Measurements from ENCODE around the gene GFY.
A peak's percentile ranks its signal among the peaks of the same experiment; 100 is the strongest.

The GFY gene

GRCh38 chr19:49428547-49429451 is 3.6 kb downstream of the GFY start:
- Histone ChIP-seq H3K4me1 (ENCODE audit: insufficient read depth, low read length) (peaks cover 11% of the 10 kb centered on the region; the same call in 1 of the 2 replicates), H3K9ac (ENCODE audit: low read depth, low read length) (peak overlapping the region; percentile 55; the same call in 1 of the 2 replicates), H3K9me3 (ENCODE audit: control insufficient read depth, insufficient read depth, low read length) (no peaks in the 10 kb centered on the region), H3K36me3 (ENCODE audit: insufficient read depth, low read length) (no peaks in the 10 kb centered on the region)

GRCh38 chr19:49430172-49430677 is 5.0 kb downstream of the GFY start:
- H3K4me1 ChIP-seq (ENCODE audit: insufficient read depth, low read length): peaks cover 9% of the 10 kb centered on the region; the same call in 1 of the 2 replicates
- H3K36me3 ChIP-seq (ENCODE audit: insufficient read depth, low read length): no peaks in the 10 kb centered on the region
- no peaks in the 10 kb centered on the region for H3K9me3 ChIP-seq (ENCODE audit: control insufficient read depth, insufficient read depth, low read length)
- no peak overlapping the region for H3K9ac ChIP-seq (ENCODE audit: low read depth, low read length)

- Histone ChIP-seq H3K4me1 (ENCODE audit: insufficient read depth, low read length) (peaks cover 9% of the 10 kb centered on the region; the same call in 1 of the 2 replicates), H3K36me3 (ENCODE audit: insufficient read depth, low read length) (no peaks in the 10 kb centered on the region), H3K9me3 (ENCODE audit: control insufficient read depth, insufficient read depth, low read length) (no peaks in the 10 kb centered on the region), H3K9ac (ENCODE audit: low read depth, low read length) (no peak overlapping the region)
Observed at GRCh38 chr19:49430678-49431329, 5.6 kb downstream of the GFY start.

DNA sequence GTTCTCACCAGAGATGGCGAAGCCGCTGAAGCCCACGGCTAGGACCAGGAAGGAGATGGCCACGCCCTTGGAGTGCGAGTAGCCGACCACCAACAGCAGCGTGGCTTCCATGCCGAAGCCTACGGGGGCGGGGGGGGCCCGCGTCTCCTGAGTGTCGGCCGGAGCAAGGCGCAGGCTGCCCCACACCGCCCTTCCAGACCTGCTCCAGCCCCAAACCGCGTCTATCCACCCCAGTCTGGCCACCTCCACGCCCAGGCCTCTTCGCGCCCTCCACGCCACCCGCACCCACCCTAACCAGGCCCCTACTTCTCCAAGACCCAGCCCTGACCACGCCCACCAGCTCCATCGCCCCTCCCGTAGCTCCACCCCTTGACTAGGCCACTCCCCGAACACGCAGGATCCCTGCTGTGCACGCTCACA is 6.2 kb downstream of the GFY start:
- H3K4me1 ChIP-seq (ENCODE audit: insufficient read depth, low read length): peaks cover 9% of the 10 kb centered on the region; the same call in 1 of the 2 replicates
- H3K36me3 ChIP-seq (ENCODE audit: insufficient read depth, low read length): no peaks in the 10 kb centered on the region
- H3K9me3 ChIP-seq (ENCODE audit: control insufficient read depth, insufficient read depth, low read length): no peaks in the 10 kb centered on the region
- H3K9ac ChIP-seq (ENCODE audit: low read depth, low read length): no peak overlapping the region

GRCh38 chr19:49432141-49433073 is 7.2 kb downstream of the GFY start:
- no peaks in the 10 kb centered on the region for H3K36me3 ChIP-seq (ENCODE audit: insufficient read depth, low read length)
- peak overlapping the region; percentile 36; the same call in 1 of the 2 replicates for H3K9ac ChIP-seq (ENCODE audit: low read depth, low read length)
- no peaks in the 10 kb centered on the region; the same call in 1 of the 2 replicates for H3K4me1 ChIP-seq (ENCODE audit: insufficient read depth, low read length)
- no peaks in the 10 kb centered on the region for H3K9me3 ChIP-seq (ENCODE audit: control insufficient read depth, insufficient read depth, low read length)

DNA sequence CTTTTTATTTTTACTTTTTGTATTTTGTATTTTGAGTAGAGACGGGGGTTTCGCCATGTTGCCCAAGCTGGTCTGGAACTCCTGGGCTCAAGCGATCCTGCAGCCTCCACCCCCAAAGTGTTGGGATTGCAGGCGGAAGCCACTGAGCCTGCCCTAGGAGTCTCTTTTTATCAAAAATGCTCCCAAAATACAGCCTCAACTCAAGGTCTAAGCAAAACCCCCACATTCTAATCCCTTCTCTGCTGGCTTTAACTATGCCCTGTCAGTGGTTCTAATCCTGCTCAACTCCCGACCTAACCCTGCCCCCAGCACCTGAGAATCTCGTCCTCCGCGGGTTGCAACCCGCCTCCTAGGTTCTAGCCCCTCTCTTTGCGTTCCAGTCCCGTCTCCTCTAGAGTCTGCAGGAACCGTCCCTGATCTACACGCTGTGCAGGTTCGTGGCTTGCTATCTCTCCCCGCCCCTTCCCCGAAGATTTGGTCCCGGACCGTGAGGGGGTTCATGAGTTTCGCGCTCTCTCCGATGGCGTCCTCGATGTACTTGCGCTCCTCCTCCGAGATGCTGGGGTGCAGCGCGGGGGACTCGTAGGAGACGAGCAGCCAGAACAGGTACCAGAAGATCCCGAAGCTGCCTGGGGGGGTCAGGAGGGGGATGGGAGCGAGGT is 8.2 kb downstream of the GFY start:
- H3K36me3 ChIP-seq (ENCODE audit: insufficient read depth, low read length): no peaks in the 10 kb centered on the region

GRCh38 chr19:49434907-49435583 is 9.9 kb downstream of the GFY start:
- Histone ChIP-seq H3K9ac (ENCODE audit: low read depth, low read length) (no peak overlapping the region), H3K9me3 (ENCODE audit: control insufficient read depth, insufficient read depth, low read length) (no peaks in the 10 kb centered on the region), H3K4me1 (ENCODE audit: insufficient read depth, low read length) (no peaks in the 10 kb centered on the region; the same call in 1 of the 2 replicates), H3K36me3 (ENCODE audit: insufficient read depth, low read length) (no peaks in the 10 kb centered on the region)

More for the DNA sequence above, 8.2 kb downstream of the GFY start:
- no peaks in the 10 kb centered on the region for H3K9me3 ChIP-seq (ENCODE audit: control insufficient read depth, insufficient read depth, low read length)
- no peaks in the 10 kb centered on the region; the same call in 1 of the 2 replicates for H3K4me1 ChIP-seq (ENCODE audit: insufficient read depth, low read length)
- peak overlapping the region; percentile 36; the same call in 1 of the 2 replicates for H3K9ac ChIP-seq (ENCODE audit: low read depth, low read length)

DNA sequence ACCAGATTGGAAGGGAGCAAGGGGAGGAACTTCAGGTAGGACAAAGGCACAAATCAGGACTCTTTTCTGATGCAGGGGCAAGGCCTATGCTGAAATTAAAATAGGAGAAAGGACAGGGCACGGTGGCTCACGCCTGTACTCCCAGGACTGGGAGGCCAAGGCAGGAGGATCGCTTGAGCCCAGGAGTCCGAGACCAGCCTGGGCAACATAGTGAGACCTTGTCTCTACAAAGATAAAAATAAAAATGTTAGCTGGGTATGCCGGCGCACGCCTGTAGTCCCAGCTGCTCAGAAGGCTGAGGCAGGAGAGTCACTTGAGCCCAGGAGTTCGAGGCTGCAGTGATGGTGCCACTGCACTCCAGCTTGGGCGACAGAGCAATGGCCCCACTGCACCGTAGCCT is 10.5 kb downstream of the GFY start:
- H3K9ac ChIP-seq (ENCODE audit: low read depth, low read length): no peak overlapping the region
- H3K4me1 ChIP-seq (ENCODE audit: insufficient read depth, low read length): no peaks in the 10 kb centered on the region; the same call in 1 of the 2 replicates
- H3K9me3 ChIP-seq (ENCODE audit: control insufficient read depth, insufficient read depth, low read length): no peaks in the 10 kb centered on the region
- no peaks in the 10 kb centered on the region for H3K36me3 ChIP-seq (ENCODE audit: insufficient read depth, low read length)

- no peaks in the 10 kb centered on the region for H3K9me3 ChIP-seq (ENCODE audit: control insufficient read depth, insufficient read depth, low read length)
Observed at GRCh38 chr19:49436381-49437017, 11.3 kb downstream of the GFY start.

GRCh38 chr19:49437231-49437630 is 12.0 kb downstream of the GFY start:
- no peaks in the 10 kb centered on the region for H3K9me3 ChIP-seq (ENCODE audit: control insufficient read depth, insufficient read depth, low read length)
- no peak overlapping the region for H3K9ac ChIP-seq (ENCODE audit: low read depth, low read length)
- peaks cover 5% of the 10 kb centered on the region; the same call in 1 of the 2 replicates for H3K4me1 ChIP-seq (ENCODE audit: insufficient read depth, low read length)
- H3K36me3 ChIP-seq (ENCODE audit: insufficient read depth, low read length): no peaks in the 10 kb centered on the region

More at GRCh38 chr19:49436381-49437017, 11.3 kb downstream of the GFY start:
- H3K4me1 ChIP-seq (ENCODE audit: insufficient read depth, low read length): no peaks in the 10 kb centered on the region; the same call in 1 of the 2 replicates
- peak overlapping the region; percentile 8; the same call in 1 of the 2 replicates for H3K9ac ChIP-seq (ENCODE audit: low read depth, low read length)
- H3K36me3 ChIP-seq (ENCODE audit: insufficient read depth, low read length): no peaks in the 10 kb centered on the region

- H3K9me3 ChIP-seq (ENCODE audit: control insufficient read depth, insufficient read depth, low read length): no peaks in the 10 kb centered on the region
- peaks cover 5% of the 10 kb centered on the region; the same call in 1 of the 2 replicates for H3K4me1 ChIP-seq (ENCODE audit: insufficient read depth, low read length)
- no peak overlapping the region for H3K9ac ChIP-seq (ENCODE audit: low read depth, low read length)
- no peaks in the 10 kb centered on the region for H3K36me3 ChIP-seq (ENCODE audit: insufficient read depth, low read length)
Observed at GRCh38 chr19:49438261-49438660, 13.1 kb downstream of the GFY start.

DNA sequence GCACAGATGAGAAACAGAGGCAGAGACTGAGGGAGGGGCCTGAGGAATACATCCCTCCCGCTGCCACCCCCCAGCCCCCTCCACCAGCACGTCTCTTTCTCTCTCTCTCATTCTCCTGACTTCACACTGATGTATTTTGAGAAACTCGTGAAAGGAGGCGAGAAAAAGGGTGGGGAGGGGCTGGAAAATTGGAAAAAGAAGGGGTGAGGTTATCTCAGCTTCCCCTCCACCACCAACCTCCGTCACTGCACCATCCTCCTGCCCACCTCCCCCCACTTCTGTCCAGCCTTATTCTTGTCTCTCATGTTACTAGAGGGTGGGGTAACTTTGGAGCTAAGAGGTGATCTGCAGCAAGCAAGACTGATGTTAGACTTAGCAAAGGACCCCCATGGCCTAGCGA is 14.6 kb downstream of the GFY start:
- H3K36me3 ChIP-seq (ENCODE audit: insufficient read depth, low read length): no peaks in the 10 kb centered on the region
- peaks cover 5% of the 10 kb centered on the region; the same call in 1 of the 2 replicates for H3K4me1 ChIP-seq (ENCODE audit: insufficient read depth, low read length)
- no peaks in the 10 kb centered on the region for H3K9me3 ChIP-seq (ENCODE audit: control insufficient read depth, insufficient read depth, low read length)
- H3K9ac ChIP-seq (ENCODE audit: low read depth, low read length): no peak overlapping the region

Measured in ES-I3 (cell line).